B cell (primary cell): ENCODE measurements around the gene VAV3. TPM values are rescaled to one million over a fixed set of nuclear protein-coding genes. Genes with fewer than 3 reads are reported as not detected.

Source experiments
- ATAC-seq: fragments of 200-7000 bp; cut with Tn5 transposase; one replicate; pipeline ENCODE4 v1.10.0; 2021; ENCODE audit warnings: low read depth, mild to moderate bottlenecking, moderate number of reproducible peaks, moderate library complexity
- CTCF ChIA-PET: fragments of 350-600 bp; sonication (Branson Sonifier 250); formaldehyde crosslinking; loops from one replicate; lab custom pipeline; 2021; ENCODE audit warnings: antibody characterized with exemption, inconsistent platforms; lab: Charles Lee
- POLR2A ChIA-PET: fragments of 350-600 bp; sonication (Branson Sonifier 250); formaldehyde crosslinking; loops from one replicate; lab custom pipeline; 2021; ENCODE audit warnings: antibody characterized with exemption; lab: Charles Lee
- DNase-seq: peaks from one replicate; pipeline ENCODE4 v3.0.0; 2013
- H2AFZ ChIP-seq: 2 replicates; pipeline ENCODE4 v1.6.1; 2012; ENCODE audit warnings: mild to moderate bottlenecking, low read depth, low read length; ENCODE audit not compliant: insufficient read depth, poor library complexity, severe bottlenecking
- H3K27ac ChIP-seq, 2 donors: 1 replicate in 1 of 2; 2 replicates in 1 of 2; pipeline ENCODE4 v1.5.1; 2012 to 2013; ENCODE audit warnings: low read length in 2 of 2, mild to moderate bottlenecking in 2 of 2, moderate library complexity in 1 of 2
- H3K27me3 ChIP-seq, 4 experiments: fragments of 200-600 bp in 1 of 4; sonication (generic) in 1 of 4; replicated peaks in 1 of 4; 1 replicate in 2 of 4; 2 replicates in 2 of 4; pipeline versions ENCODE4 v1.6.1 to v1.7.0; 2013 to 2016; ENCODE audit warnings: low read length in 3 of 4, mild to moderate bottlenecking in 2 of 4, mixed read lengths in 1 of 4, moderate library complexity in 1 of 4; ENCODE audit not compliant: insufficient read depth in 4 of 4, control insufficient read depth in 3 of 4; ENCODE audit errors: control extremely low read depth in 1 of 4
- H3K36me3 ChIP-seq, 2 experiments: replicated peaks in 1 of 2; 1 replicate in 1 of 2; 2 replicates in 1 of 2; pipeline versions ENCODE4 v1.6.1 to v1.7.1; 2013; ENCODE audit warnings: low read length in 1 of 2; ENCODE audit not compliant: insufficient read depth in 2 of 2, control insufficient read depth in 1 of 2; ENCODE audit errors: control extremely low read depth in 1 of 2, extremely low read depth in 1 of 2
- H3K4me1 ChIP-seq, 2 donors: fragments of 200-600 bp in 1 of 2; sonication (generic) in 1 of 2; 1 replicate in 1 of 2; 2 replicates in 1 of 2; pipeline versions ENCODE4 v1.5.1 to v1.6.1; 2013 to 2017; ENCODE audit warnings: low read length in 2 of 2; ENCODE audit not compliant: control insufficient read depth in 2 of 2, insufficient read depth in 2 of 2
- H3K4me2 ChIP-seq: replicated peaks from 2 replicates; pipeline ENCODE3; 2012; ENCODE audit warnings: mild to moderate bottlenecking, low read depth, low read length; ENCODE audit not compliant: poor library complexity, severe bottlenecking
- H3K4me3 ChIP-seq, 5 experiments: fragments of 200-600 bp in 1 of 5; sonication (generic) in 1 of 5; 1 replicate in 3 of 5; 2 replicates in 2 of 5; pipeline versions ENCODE4 v1.5.1 to v1.7.0; 2011 to 2016; ENCODE audit warnings: low read length in 4 of 5, mild to moderate bottlenecking in 4 of 5, low read depth in 2 of 5, control low read depth in 1 of 5, moderate library complexity in 1 of 5; ENCODE audit not compliant: insufficient read depth in 1 of 5; ENCODE audit errors: control extremely low read depth in 1 of 5, extremely low read depth in 1 of 5
- H3K79me2 ChIP-seq: fragments of 200-600 bp; sonication (generic); one replicate; pipeline ENCODE4 v1.6.0; 2016; ENCODE audit warnings: low read length; ENCODE audit not compliant: control insufficient read depth, insufficient read depth
- H3K9ac ChIP-seq: fragments of 200-600 bp; sonication (generic); 2 replicates; pipeline ENCODE4 v1.6.1; 2017; ENCODE audit warnings: mild to moderate bottlenecking, low read length, moderate library complexity
- H3K9me3 ChIP-seq, 3 donors: one replicate each; pipeline versions ENCODE4 v1.6.1 to v1.7.1; 2013; ENCODE audit warnings: low read length in 2 of 3; ENCODE audit not compliant: control insufficient read depth in 2 of 3, insufficient read depth in 1 of 3; ENCODE audit errors: control extremely low read depth in 1 of 3
- H4K20me1 ChIP-seq: 2 replicates; pipeline ENCODE4 v1.6.0; 2012; ENCODE audit warnings: mild to moderate bottlenecking, low read length; ENCODE audit not compliant: insufficient read depth, control insufficient read depth, poor library complexity, severe bottlenecking
- H3K27ac Mint-ChIP-seq: one replicate; pipeline ENCODE4 v1.8.0; 2021; ENCODE audit warnings: mixed read lengths
- H3K27me3 Mint-ChIP-seq: one replicate; pipeline ENCODE4 v1.8.0; 2021; ENCODE audit warnings: mixed read lengths
- H3K4me1 Mint-ChIP-seq: one replicate; pipeline ENCODE4 v1.8.0; 2021; ENCODE audit warnings: mixed read lengths
- H3K4me3 Mint-ChIP-seq: one replicate; pipeline ENCODE4 v1.8.0; 2021; ENCODE audit warnings: mixed read lengths
- H3K9me3 Mint-ChIP-seq: one replicate; pipeline ENCODE4 v1.8.0; 2022; ENCODE audit warnings: mixed read lengths; ENCODE audit not compliant: insufficient read depth
- CTCF ChIP-seq: fragments of 200-600 bp; IDR thresholded peaks from one replicate; pipeline ENCODE4 v1.8.0; 2022; ENCODE audit warnings: antibody characterized with exemption, mild to moderate bottlenecking
- EZH2 ChIP-seq: IDR thresholded peaks from 2 replicates; pipeline ENCODE4 v1.6.1; 2012; ENCODE audit warnings: borderline replicate concordance, low read depth, mild to moderate bottlenecking, moderate library complexity, low read length; ENCODE audit not compliant: insufficient read depth, poor library complexity, severe bottlenecking
- WGBS: methylation state at CpG from one replicate; pipeline ENCODE4 v1.1.5; 2013; ENCODE audit warnings: missing lambda C conversion rate; ENCODE audit not compliant: insufficient coverage; 5-methylcytosine and 5-hydroxymethylcytosine counted together
- intact Hi-C: fragments of 100-400 bp; cut with micrococcal nuclease; formaldehyde crosslinking; loops from one replicate; pipeline ENCODE4 v1.10.0; 2022
- polyA plus RNA-seq: library from polyadenylated mRNA; depleted of rRNA; stranded (reverse); fragments of >200 nt; gene quantifications from 2 replicates; pipeline ENCODE4 v1.2.3, GENCODE V29; 2012
- small RNA-seq: library from RNA; depleted of rRNA; stranded (forward); fragments of <200 nt; gene quantifications from one replicate; pipeline ENCODE3, GENCODE V24; 2012; ENCODE audit warnings: low replicate concordance, low read depth; ENCODE audit not compliant: insufficient read length
- total RNA-seq, 2 donors: library from RNA; stranded (reverse); fragments of 120-200 nt in 1 of 2; gene quantifications; 1 replicate in 1 of 2; 2 replicates in 1 of 2; pipeline versions ENCODE4 v1.2.3 to v1.2.4, GENCODE V29; 2013 to 2022

The VAV3 gene
- total and polyA plus RNA-seq, 2 donors (not counting 1 experiment from before 2014, with no cell fraction given) = 14.8 to 32.5 TPM

DNA sequence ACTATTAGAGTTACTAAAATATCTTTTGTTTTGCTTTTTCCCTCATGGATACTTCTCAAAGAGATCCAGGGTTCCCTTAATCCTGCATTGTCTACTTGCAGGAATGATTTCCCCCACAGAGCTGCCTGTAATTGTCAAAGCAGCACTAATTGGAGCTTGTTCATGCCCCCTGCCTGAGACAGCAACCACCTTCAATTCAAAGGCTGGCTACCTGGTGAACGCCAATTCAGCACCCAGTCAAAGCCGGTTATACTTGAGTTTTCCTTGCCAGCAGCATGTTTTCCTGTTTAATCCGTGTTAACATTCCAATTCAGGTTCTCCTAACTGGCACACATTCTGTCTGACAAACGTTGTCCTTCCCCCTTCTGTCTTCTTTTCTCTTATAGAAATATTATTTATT, 441.2 kb downstream of the VAV3 start:
- Histone ChIP-seq H3K4me1 (no peaks in the 10 kb centered on the region), H3K27me3 (no peaks in the 10 kb centered on the region), H3K36me3 (no peaks in the 10 kb centered on the region), H3K9me3 (peaks cover 0 to 4% (median 0%) of the 10 kb centered on the region in 3 donors), H3K79me2 (no peaks in the 10 kb centered on the region), H3K4me3 (no peak overlapping the region), H4K20me1 (no peaks in the 10 kb centered on the region), H3K27ac (no peak overlapping the region), H3K4me2 (no peak overlapping the region), H3K9ac (no peak overlapping the region), H2AFZ (no peak overlapping the region)
- no peak for DNase-seq
- no peak for ATAC-seq
- CTCF ChIA-PET = interaction anchor here (2.0 kb wide), 1 partner anchor 93 kb away, joined by 5 read pairs; no protein-coding TSS in a partner anchor
- Mint-ChIP-seq H3K9me3 (no peaks in the 10 kb centered on the region), H3K27ac (no peak overlapping the region), H3K4me1 (peaks cover 8% of the 10 kb centered on the region), H3K4me3 (no peak overlapping the region), H3K27me3 (no peaks in the 10 kb centered on the region)
- intact Hi-C loops = no loop called here
- TF ChIP-seq CTCF (no peak), EZH2 (no peak)
- POLR2A ChIA-PET = no interaction called here
- 100% methylated on average over 2 of the region's 4 CpGs for WGBS

DNA sequence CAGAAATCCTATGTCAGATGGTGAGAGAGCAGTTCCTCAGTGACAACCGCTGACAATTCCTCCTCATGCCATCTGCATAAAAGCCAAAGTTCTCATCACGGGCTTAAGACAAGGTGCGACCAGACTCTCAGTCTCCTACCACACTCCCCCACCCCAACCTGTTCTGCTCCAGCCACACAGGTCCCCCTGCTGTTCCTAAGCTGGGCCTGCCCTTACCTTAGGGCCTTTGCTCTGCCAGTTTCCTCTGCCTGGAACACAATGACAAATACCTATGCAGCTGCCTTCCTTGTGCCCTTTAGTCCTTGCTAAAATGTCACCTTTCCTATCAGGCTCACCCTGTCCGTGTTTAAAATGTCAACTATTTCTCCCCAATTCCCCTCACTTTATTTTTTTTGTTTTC, 441.9 kb downstream of the VAV3 start:
- peaks cover 7% of the 10 kb centered on the region for H3K4me1 Mint-ChIP-seq
- no peak overlapping the region for H3K4me2 ChIP-seq
- no peaks in the 10 kb centered on the region for H3K79me2 ChIP-seq
- H3K27me3 ChIP-seq = no peaks in the 10 kb centered on the region
- H3K9me3 Mint-ChIP-seq = no peaks in the 10 kb centered on the region
- ChIA-PET POLR2A (no interaction called here), CTCF (interaction anchor here (2.0 kb wide), 1 partner anchor 93 kb away, joined by 5 read pairs; no protein-coding TSS in a partner anchor)
- TF ChIP-seq CTCF (no peak), EZH2 (no peak)
- H3K36me3 ChIP-seq = no peaks in the 10 kb centered on the region
- H4K20me1 ChIP-seq = no peaks in the 10 kb centered on the region
- DNase-seq (no peak), ATAC-seq (no peak)
- H3K4me1 ChIP-seq = no peaks in the 10 kb centered on the region
- intact Hi-C loops = no loop called here
- no peak overlapping the region for H2AFZ ChIP-seq
- H3K4me3 ChIP-seq = no peak overlapping the region
- no peak overlapping the region for H3K9ac ChIP-seq
- no peak overlapping the region for H3K27ac ChIP-seq
- 75% methylated on average over 4 of the region's 4 CpGs for WGBS
- H3K4me3 Mint-ChIP-seq = no peak overlapping the region
- no peak overlapping the region for H3K27ac Mint-ChIP-seq
- no peaks in the 10 kb centered on the region for H3K27me3 Mint-ChIP-seq
- peaks cover 0 to 4% (median 0%) of the 10 kb centered on the region in 3 donors for H3K9me3 ChIP-seq

Small RNA genes within 50 kb of the gene (small RNA-seq; reads per million reads assigned to genes)
- gene MIR7852 = not detected

Other genes with a start within 250 kb of the VAV3 start
- 25.3 and 25.6 TPM in 2 replicates for gene SLC25A24, start 235.2 kb upstream of the VAV3 start, total RNA-seq
- gene SLC25A24, start 235.2 kb upstream of the VAV3 start, polyA plus RNA-seq = 5.7 and 6.0 TPM in 2 replicates